Lower leg skin (tissue), 4 donors: ENCODE data around the gene IGF2. TPM values are rescaled to one million over a fixed set of nuclear protein-coding genes. Genes with fewer than 3 reads are reported as not detected.

ENCODE experiments used
- DNase-seq, 2 donors: peaks; one replicate each; pipeline ENCODE4 v3.0.0-alpha.2; 2019; ENCODE audit warnings: low spot score in 2 of 2
- H3K4me3 ChIP-seq: fragments of 200-600 bp; sonication (generic); 2 replicates; pipeline ENCODE4 v1.5.1; 2017; ENCODE audit warnings: mild to moderate bottlenecking, low read depth; ENCODE audit not compliant: poor library complexity, severe bottlenecking
- POLR2A ChIP-seq, 2 donors: fragments of 450-650 bp; IDR thresholded peaks; one replicate each; pipeline ENCODE4 v1.6.1; 2016 to 2017; ENCODE audit warnings: antibody characterized with exemption in 2 of 2, mild to moderate bottlenecking in 1 of 2, moderate library complexity in 1 of 2
- WGBS, 2 donors: methylation state at CpG; one replicate each; pipeline ENCODE4 v1.1.5; 2018; 5-methylcytosine and 5-hydroxymethylcytosine counted together
- intact Hi-C: fragments of 100-400 bp; cut with DNase I; formaldehyde crosslinking; loops from one replicate; pipeline ENCODE4 v1.15.0; 2023; ENCODE audit warnings: low total_unique reads
- total RNA-seq, 4 donors: library from RNA; depleted of rRNA; stranded (reverse); fragments of >200 nt; gene quantifications; one replicate each; pipeline ENCODE4 v1.1.0, GENCODE V29; 2016
- TF ChIP-seq, protein P1 (sequence below), 3 donors: fragments of 450-650 bp; IDR thresholded peaks; one replicate each; pipeline ENCODE4 v1.5.1; 2016; ENCODE audit warnings: antibody characterized with exemption in 3 of 3, mild to moderate bottlenecking in 3 of 3, moderate library complexity in 2 of 3

IGF2 gene
- total RNA-seq, 4 donors from 2014 or later, result 4.5 to 14.7 (median 6.0) TPM

DNA sequence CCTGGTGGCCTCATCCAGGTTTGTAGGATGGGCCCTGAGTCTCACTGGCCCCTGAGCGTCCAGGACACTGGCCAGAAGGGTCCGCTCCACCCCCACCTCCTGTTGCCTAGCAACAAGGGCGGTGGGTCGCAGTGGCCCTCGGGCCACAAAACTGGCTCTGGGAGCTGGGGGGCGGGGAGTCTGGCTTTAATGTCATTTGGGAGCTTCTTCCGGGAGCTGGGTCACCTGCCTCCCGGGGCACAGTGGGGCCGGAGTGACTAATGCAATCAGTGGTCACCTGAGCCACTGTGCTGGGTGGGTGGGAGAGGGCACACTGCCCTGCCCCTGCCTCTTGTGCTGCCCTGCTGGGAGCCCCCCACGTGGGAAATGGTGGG, 29.8 kb upstream of the IGF2 start:
- TF ChIP-seq, protein P1, sequence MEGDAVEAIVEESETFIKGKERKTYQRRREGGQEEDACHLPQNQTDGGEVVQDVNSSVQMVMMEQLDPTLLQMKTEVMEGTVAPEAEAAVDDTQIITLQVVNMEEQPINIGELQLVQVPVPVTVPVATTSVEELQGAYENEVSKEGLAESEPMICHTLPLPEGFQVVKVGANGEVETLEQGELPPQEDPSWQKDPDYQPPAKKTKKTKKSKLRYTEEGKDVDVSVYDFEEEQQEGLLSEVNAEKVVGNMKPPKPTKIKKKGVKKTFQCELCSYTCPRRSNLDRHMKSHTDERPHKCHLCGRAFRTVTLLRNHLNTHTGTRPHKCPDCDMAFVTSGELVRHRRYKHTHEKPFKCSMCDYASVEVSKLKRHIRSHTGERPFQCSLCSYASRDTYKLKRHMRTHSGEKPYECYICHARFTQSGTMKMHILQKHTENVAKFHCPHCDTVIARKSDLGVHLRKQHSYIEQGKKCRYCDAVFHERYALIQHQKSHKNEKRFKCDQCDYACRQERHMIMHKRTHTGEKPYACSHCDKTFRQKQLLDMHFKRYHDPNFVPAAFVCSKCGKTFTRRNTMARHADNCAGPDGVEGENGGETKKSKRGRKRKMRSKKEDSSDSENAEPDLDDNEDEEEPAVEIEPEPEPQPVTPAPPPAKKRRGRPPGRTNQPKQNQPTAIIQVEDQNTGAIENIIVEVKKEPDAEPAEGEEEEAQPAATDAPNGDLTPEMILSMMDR (IDR thresholded peaks at IDR 0.05), result no peak
- no peak for TF ChIP-seq POLR2A (IDR thresholded peaks at IDR 0.05)
- WGBS, 2 donors, result 42 to 44% methylated on average over 9 of the region's 10 CpGs
- H3K4me3 ChIP-seq, result no peak overlapping the region
- intact Hi-C loops, result no loop called here
- no peak for DNase-seq

DNA sequence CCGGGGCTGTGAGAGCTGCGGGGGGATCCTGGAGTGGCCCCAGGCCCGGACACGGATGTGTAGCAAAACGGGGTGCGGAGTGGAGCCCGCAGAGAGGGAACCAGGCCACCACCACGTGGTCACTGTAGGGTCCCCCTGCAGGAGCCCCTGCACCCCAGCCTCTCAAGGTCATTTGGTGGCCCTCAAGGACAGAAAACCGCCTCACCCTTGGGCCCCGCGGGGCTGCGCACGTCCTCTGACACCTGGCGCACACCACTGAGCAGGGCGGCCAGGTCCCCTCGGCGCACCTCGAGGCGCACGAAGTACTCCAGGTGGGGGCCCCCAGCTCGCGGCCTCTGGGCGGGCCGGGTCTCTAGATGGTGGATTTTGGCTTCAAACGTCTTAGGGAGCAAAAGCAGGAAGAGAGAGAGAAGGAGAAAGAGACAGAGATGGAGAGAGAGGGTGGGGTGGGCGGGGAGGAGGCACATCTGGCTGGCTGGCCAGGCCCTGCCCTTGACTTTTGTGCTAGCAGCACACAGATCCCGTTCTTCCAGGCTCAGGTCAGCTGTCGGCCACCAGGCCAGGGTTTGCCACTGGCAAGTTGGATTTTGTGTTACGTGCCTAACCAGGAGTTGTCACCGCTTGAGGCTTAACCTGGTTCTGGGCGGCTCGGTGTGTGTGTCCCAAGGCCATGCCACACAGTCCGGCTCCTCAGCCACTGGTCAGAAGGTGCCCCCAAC, 29.3 kb upstream of the IGF2 start:
- DNase-seq, result no peak
- 66 to 73% methylated on average over 19 to 33 of the region's 33 CpGs for WGBS, 2 donors
- TF ChIP-seq POLR2A (IDR thresholded peaks at IDR 0.05), result no peak
- TF ChIP-seq, protein P1 (IDR thresholded peaks at IDR 0.05), result no peak

DNA sequence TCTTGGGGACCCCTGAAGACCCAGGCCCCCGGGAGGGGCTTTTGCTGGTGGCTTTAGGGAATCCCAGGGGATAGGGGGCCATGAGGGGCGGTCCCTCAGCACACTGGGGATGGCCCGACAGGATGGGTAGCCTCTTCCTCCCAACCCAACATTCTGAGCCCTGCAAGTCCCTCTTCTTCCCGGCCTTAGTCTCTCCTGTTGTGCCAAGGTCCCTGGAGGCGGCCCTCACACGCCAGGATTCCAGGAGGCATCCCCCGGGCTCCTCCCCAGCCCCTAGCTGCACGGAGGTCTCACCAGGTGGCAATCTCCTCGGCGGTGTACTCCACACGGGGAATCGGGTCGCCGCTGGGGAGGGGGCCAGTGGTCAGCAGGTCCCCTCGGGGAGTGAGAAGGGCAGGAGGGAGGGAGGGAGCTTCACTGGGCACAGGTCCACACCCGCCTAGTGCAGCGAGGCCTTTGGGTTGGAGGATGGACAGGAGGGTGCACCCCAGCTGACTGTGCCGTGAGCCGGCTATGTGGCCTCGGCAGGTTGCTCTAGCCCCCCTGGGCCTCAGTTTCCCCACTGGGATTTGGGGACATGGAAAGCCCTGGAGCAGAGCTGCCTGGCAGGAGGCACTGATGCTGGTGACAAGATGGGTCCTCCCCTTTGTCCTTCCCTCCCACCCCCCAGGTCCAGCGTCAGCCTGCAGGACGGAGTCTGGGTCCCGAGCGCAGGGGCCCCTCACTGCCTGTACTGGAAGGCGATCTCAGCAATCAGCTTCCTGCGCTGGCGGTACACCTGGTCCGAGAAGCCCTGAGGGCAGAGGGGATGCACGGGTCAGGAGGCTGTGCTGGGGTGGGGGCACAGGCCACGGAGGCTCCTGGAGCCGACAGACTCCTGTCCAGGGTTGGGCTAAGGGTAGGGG, 28.2 kb upstream of the IGF2 start:
- H3K4me3 ChIP-seq, result no peak overlapping the region
- intact Hi-C loops, result no loop called here
- TF ChIP-seq POLR2A (IDR thresholded peaks at IDR 0.05), result no peak
- TF ChIP-seq, protein P1 (IDR thresholded peaks at IDR 0.05), result no peak
- no peak for DNase-seq
- WGBS, 2 donors, result 62 to 63% methylated on average over 24 to 25 of the region's 31 CpGs

More for the DNA sequence above, 29.3 kb upstream of the IGF2 start:
- intact Hi-C loops, result no loop called here
- no peak overlapping the region for H3K4me3 ChIP-seq

DNA sequence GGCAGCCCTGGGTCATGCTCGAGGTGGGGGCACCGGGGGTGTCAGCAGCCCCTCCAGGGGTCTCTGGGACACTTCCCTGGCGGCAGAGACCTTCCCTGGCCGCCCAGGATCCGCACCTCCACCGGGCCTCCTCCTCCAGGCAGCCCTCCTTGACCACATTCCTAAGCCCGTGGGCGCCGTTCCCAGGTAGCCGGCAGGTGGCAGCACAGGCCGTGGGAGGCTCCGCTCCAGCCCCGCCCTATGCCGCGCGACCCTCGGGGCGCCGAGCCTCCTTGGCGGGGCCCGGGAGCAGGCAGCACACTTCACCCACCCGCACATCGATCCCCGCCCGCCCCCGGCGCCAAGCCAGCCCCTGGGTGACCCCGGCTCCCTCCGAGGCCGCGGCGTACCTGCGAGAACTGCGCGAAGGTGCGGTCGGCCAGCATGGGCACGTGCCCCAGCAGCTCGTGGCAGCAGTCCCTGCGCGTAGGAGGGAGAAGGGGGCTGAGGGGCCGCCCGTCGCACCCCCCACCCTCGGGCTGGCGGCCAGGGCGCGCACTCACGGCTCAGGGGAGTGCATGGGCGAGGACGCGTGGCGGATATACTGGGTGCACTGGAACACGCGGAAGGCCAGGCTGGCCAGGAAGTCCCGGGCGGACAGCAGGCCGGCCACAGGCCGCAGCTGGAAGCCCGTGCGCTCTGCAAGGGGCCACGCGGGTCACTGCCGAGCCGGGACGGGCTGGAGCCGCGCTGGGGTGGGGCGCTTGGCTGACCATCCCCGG, 27.1 kb upstream of the IGF2 start:
- no peak for DNase-seq
- no peak for TF ChIP-seq POLR2A (IDR thresholded peaks at IDR 0.05)
- TF ChIP-seq, protein P1 (IDR thresholded peaks at IDR 0.05), result no peak
- 0 to 4% methylated on average over 17 to 28 of the region's 70 CpGs for WGBS, 2 donors
- H3K4me3 ChIP-seq, result no peak overlapping the region
- intact Hi-C loops, result no loop called here

DNA sequence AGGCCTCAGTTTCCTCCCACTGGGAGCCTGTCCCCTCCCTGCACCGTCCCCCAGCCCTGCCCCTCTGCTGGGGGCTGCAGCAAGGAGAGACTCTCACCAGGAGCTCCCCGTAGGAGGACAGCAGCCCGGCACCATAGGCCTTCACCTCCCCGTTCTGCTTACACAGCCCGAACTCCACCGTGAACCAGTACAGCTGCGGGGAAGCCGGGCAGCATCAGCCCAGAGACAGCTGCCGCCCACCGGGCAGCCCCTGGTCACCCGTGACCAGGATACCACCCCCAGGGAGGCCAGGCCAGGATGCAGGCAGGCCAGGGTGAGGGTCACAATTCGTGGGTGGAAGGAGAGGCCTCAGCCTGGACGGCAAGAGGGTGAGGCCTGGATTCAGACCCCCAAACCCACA, 26.4 kb upstream of the IGF2 start:
- intact Hi-C loops, result no loop called here

More for the DNA sequence above, 26.4 kb upstream of the IGF2 start:
- DNase-seq, result no peak
- no peak overlapping the region for H3K4me3 ChIP-seq
- 79 to 83% methylated on average over 9 to 13 of the region's 13 CpGs for WGBS, 2 donors
- no peak for TF ChIP-seq POLR2A (IDR thresholded peaks at IDR 0.05)
- TF ChIP-seq, protein P1 (IDR thresholded peaks at IDR 0.05), result no peak
